Liver (tissue), 9 donors: Measurements from ENCODE around the gene SLFN12L. TPM values are rescaled to one million over a fixed set of nuclear protein-coding genes. Genes with fewer than 3 reads are reported as not detected.
A peak's percentile ranks its signal among the peaks of the same experiment; 100 is the strongest.

Source experiments
- DNase-seq: peaks from one replicate; pipeline ENCODE4 v3.0.0-alpha.2; 2017; ENCODE audit warnings: low spot score
- H3K27ac ChIP-seq, 2 donors: one replicate each; pipeline ENCODE4 v1.7.0; 2013; ENCODE audit warnings: inconsistent platforms in 2 of 2, low read length in 2 of 2, control low read depth in 1 of 2, low read depth in 1 of 2, mild to moderate bottlenecking in 1 of 2
- H3K27me3 ChIP-seq, 4 donors: one replicate each; pipeline versions ENCODE4 v1.6.1 to v1.7.0; 2013; ENCODE audit warnings: low read length in 3 of 4, inconsistent platforms in 1 of 4, mild to moderate bottlenecking in 1 of 4, moderate library complexity in 1 of 4; ENCODE audit not compliant: control insufficient read depth in 4 of 4, insufficient read depth in 4 of 4
- H3K36me3 ChIP-seq, 4 donors: one replicate each; pipeline versions ENCODE4 v1.6.1 to v1.7.0; 2013; ENCODE audit warnings: low read length in 3 of 4, mild to moderate bottlenecking in 3 of 4, low read depth in 1 of 4, moderate library complexity in 1 of 4; ENCODE audit not compliant: control insufficient read depth in 4 of 4, insufficient read depth in 3 of 4
- H3K4me1 ChIP-seq, 4 donors: one replicate each; pipeline versions ENCODE4 v1.6.1 to v1.7.0; 2013; ENCODE audit warnings: low read length in 3 of 4, mild to moderate bottlenecking in 3 of 4, moderate library complexity in 1 of 4; ENCODE audit not compliant: control insufficient read depth in 4 of 4, insufficient read depth in 4 of 4
- H3K4me3 ChIP-seq, 3 donors: one replicate each; pipeline versions ENCODE4 v1.6.1 to v1.7.0; 2013; ENCODE audit warnings: low read length in 3 of 3, control low read depth in 1 of 3, low read depth in 1 of 3, mild to moderate bottlenecking in 1 of 3
- H3K9ac ChIP-seq, 2 donors: one replicate each; pipeline ENCODE4 v1.7.0; 2013; ENCODE audit warnings: low read length in 2 of 2, mild to moderate bottlenecking in 2 of 2, moderate library complexity in 2 of 2, control low read depth in 1 of 2, low read depth in 1 of 2
- H3K9me3 ChIP-seq, 4 donors: one replicate each; pipeline versions ENCODE4 v1.6.1 to v1.7.0; 2013; ENCODE audit warnings: low read length in 3 of 4; ENCODE audit not compliant: control insufficient read depth in 4 of 4
- ATF3 ChIP-seq: IDR thresholded peaks from 2 replicates; pipeline ENCODE4 v1.6.1; 2016; ENCODE audit warnings: antibody characterized with exemption
- CTCF ChIP-seq: fragments of 150-350 bp; IDR thresholded peaks from 2 replicates; pipeline ENCODE4 v1.5.1; 2017; ENCODE audit warnings: improper control_type of control experiment, low read depth, low read length; ENCODE audit not compliant: missing input control
- FOXA1 ChIP-seq: IDR thresholded peaks from 2 replicates; pipeline ENCODE4 v1.6.1; 2016; ENCODE audit warnings: antibody characterized with exemption
- HNF4A ChIP-seq, 2 donors: conservative IDR thresholded peaks; 2 replicates each; pipeline ENCODE4 v1.6.1; 2016; ENCODE audit warnings: antibody characterized with exemption in 2 of 2, mild to moderate bottlenecking in 2 of 2
- HNF4G ChIP-seq: IDR thresholded peaks from 2 replicates; pipeline ENCODE4 v1.6.1; 2016; ENCODE audit warnings: antibody characterized with exemption
- JUND ChIP-seq, 2 donors: IDR thresholded peaks; 2 replicates each; pipeline ENCODE4 v1.6.1; 2016; ENCODE audit warnings: antibody characterized with exemption in 2 of 2
- MAX ChIP-seq: IDR thresholded peaks from 2 replicates; pipeline ENCODE4 v1.6.1; 2016; ENCODE audit warnings: antibody characterized with exemption
- NR2F2 ChIP-seq: IDR thresholded peaks from 2 replicates; pipeline ENCODE4 v1.6.1; 2016; ENCODE audit warnings: antibody characterized with exemption
- RAD21 ChIP-seq, 2 donors: IDR thresholded peaks; 2 replicates each; pipeline ENCODE4 v1.6.1; 2016; ENCODE audit warnings: antibody characterized with exemption in 2 of 2, mild to moderate bottlenecking in 2 of 2
- RXRA ChIP-seq, 2 donors: IDR thresholded peaks; 2 replicates each; pipeline ENCODE4 v1.6.1; 2017 to 2018; ENCODE audit warnings: antibody characterized with exemption in 2 of 2, mild to moderate bottlenecking in 1 of 2
- SP1 ChIP-seq: IDR thresholded peaks from 2 replicates; pipeline ENCODE4 v1.6.1; 2018; ENCODE audit warnings: antibody characterized with exemption, mild to moderate bottlenecking
- YY1 ChIP-seq: IDR thresholded peaks from 2 replicates; pipeline ENCODE4 v1.6.1; 2016; ENCODE audit warnings: antibody characterized with exemption, mild to moderate bottlenecking
- WGBS: extraction: QIAGEN DNeasy Blood & Tissue Kit; methylation state at CpG from one replicate; pipeline ENCODE4 v1.1.7; 2013; 5-methylcytosine and 5-hydroxymethylcytosine counted together
- polyA plus RNA-seq, 2 donors: library from polyadenylated mRNA; stranded (reverse) in 1 of 2; unstranded in 1 of 2; fragments of 200-250 nt in 1 of 2; fragments of >200 nt in 1 of 2; fragmentation: Nextera tagmentation in 1 of 2; extraction: Ambion mirVana in 1 of 2; gene quantifications; one replicate each; pipeline versions ENCODE4 v1.2.1 to v1.2.3, GENCODE V29; 2013 to 2015
- total RNA-seq, 2 donors: library from RNA; depleted of rRNA; stranded (reverse); fragments of >200 nt; gene quantifications; one replicate each; pipeline ENCODE4 v1.2.3, GENCODE V29; 2014
- donor health status: healthy.
- donor health status: healthy.
- donor health status: healthy.
- donor health status: healthy.
- donor health status: healthy.

SLFN12L gene
- total and polyA plus RNA-seq, 4 donors, result 0.09 to 2.2 (median 0.27) TPM

- no peak for TF ChIP-seq MAX
- no peak for TF ChIP-seq FOXA1
- no peak for TF ChIP-seq HNF4A (conservative IDR thresholded peaks at IDR 0.05)
- TF ChIP-seq CTCF, result no peak
- TF ChIP-seq JUND (IDR thresholded peaks at IDR 0.05), result no peak
- TF ChIP-seq RAD21 (IDR thresholded peaks at IDR 0.05), result no peak
- no peak for TF ChIP-seq ATF3
Measured at GRCh38 chr17:35438433-35438832, 99.0 kb downstream of the SLFN12L start (continued).

DNA sequence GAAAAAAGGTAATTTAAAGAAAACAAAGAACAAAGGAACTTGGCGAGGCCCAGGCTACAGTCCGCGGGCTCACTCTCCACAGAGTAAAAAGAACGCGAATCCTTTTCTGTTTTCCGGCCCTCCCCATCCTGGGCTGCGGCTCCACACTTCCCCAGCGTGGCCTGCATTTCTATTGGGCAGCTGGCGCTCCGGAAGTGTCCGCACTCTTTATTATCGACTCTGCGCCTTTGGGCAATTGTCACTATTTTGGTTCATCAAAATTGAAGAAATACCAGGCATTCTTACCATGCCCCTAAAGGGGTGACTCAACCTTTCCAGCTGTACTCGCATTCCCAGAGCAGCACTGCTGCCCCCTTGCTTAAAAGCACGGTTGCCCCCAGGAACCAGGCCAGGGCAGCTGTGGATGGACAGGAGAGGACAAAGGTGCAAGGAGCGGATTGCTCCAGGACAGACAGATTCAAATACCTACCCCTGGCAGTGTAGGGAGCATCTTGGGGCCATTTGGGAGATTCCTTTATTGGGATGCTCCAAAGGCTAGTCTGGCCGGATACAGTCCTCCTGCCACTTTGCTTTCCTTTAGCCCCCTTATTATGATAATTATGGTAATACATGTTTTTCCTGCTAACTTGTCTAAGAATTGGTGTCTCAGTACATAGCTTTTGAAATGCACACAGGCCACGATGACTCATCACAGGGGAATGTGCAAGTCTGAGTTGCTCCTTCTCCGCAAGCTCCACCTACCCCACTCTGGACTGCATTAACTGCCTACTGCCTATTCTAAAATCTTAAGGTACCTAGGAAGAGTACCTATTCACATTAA is 104.2 kb downstream of the SLFN12L start:
- H3K36me3 ChIP-seq, result no peaks in the 10 kb centered on the region
- peak overlapping the region; percentile 73 to 85 for H3K27ac ChIP-seq
- H3K27me3 ChIP-seq, result no peaks in the 10 kb centered on the region
- TF ChIP-seq RXRA (IDR thresholded peaks at IDR 0.05), result no peak
- peak; percentile 96 to 99 for TF ChIP-seq JUND (IDR thresholded peaks at IDR 0.05)
- TF ChIP-seq SP1, result peak; percentile 14
- no peak for TF ChIP-seq NR2F2
- peak; percentile 16 for TF ChIP-seq YY1
- peak; percentile 21 for TF ChIP-seq ATF3
- peak in 1 of 2 donors; percentile 3 for TF ChIP-seq RAD21 (IDR thresholded peaks at IDR 0.05)
- no peaks in the 10 kb centered on the region for H3K9me3 ChIP-seq
- 16% methylated on average over 19 of the region's 19 CpGs for whole genome bisulfite sequencing
- H3K9ac ChIP-seq, result no peak overlapping the region
- no peak for DNase-seq
- H3K4me1 ChIP-seq, result peaks cover 0 to 15% (median 6%) of the 10 kb centered on the region in 4 donors
- peak overlapping the region; percentile 51 to 70 (median 61) for H3K4me3 ChIP-seq

GRCh38 chr17:35432176-35433074 is 105.1 kb downstream of the SLFN12L start, which contains the start of gene SLFN12:
Gene SLFN12 (minus strand): TSS chr17:35432500. CDS start chr17:35423028, 9,472 bp downstream.
- peak; percentile 40 for TF ChIP-seq SP1
- TF ChIP-seq HNF4G, result no peak
- no peaks in the 10 kb centered on the region for H3K9me3 ChIP-seq
- no peaks in the 10 kb centered on the region for H3K27me3 ChIP-seq
- peak within 1 kb of the TSS; percentile 73 to 85 for H3K27ac ChIP-seq
- peak within 1 kb of the TSS; percentile 26 to 69 for H3K9ac ChIP-seq
- WGBS, result 17% methylated on average over 22 of the region's 22 CpGs
- peak within 1 kb of the TSS; percentile 51 to 70 (median 61) for H3K4me3 ChIP-seq
- DNase-seq, result no peak
- peaks cover 0 to 15% (median 6%) of the 10 kb centered on the region in 4 donors for H3K4me1 ChIP-seq
- no peaks in the 10 kb centered on the region for H3K36me3 ChIP-seq
